HepG2 (cell line): Measurements from ENCODE around the gene JAK1. TPM values are rescaled to one million over a fixed set of nuclear protein-coding genes. Genes with fewer than 3 reads are reported as not detected.

Experiments
- CHD2 ChIP-seq: IDR thresholded peaks from 2 replicates; pipeline ENCODE4 v1.6.1; 2011; ENCODE audit warnings: low read depth, low read length, improper control_type of control experiment
- CREM ChIP-seq, 2 experiments: sonication (generic) in 1 of 2; formaldehyde crosslinking in 1 of 2; IDR thresholded peaks; 2 replicates each; pipeline versions ENCODE4 v1.4.0 to v1.6.1; 2016 to 2020; ENCODE audit warnings: antibody characterized with exemption in 1 of 2, mild to moderate bottlenecking in 1 of 2, missing genetic modification reagents in 1 of 2
- CSRNP2 ChIP-seq: sonication (generic); formaldehyde crosslinking; conservative IDR thresholded peaks from 2 replicates; pipeline ENCODE4 v1.8.0; 2022; ENCODE audit warnings: low read depth, missing genetic modification reagents
- DNMT3B ChIP-seq: conservative IDR thresholded peaks from 2 replicates; pipeline ENCODE4 v1.6.1; 2016; ENCODE audit warnings: missing biosample characterization, control low read depth
- DR1 ChIP-seq: sonication (generic); formaldehyde crosslinking; IDR thresholded peaks from 2 replicates; pipeline ENCODE4 v1.8.0; 2021; ENCODE audit warnings: mild to moderate bottlenecking, missing genetic modification reagents, inconsistent platforms
- ELF1 ChIP-seq: sonication (generic); formaldehyde crosslinking; IDR thresholded peaks from 2 replicates; pipeline ENCODE4 v1.4.0; 2020; ENCODE audit warnings: missing genetic modification reagents
- ELF4 ChIP-seq: sonication (generic); formaldehyde crosslinking; IDR thresholded peaks from 2 replicates; pipeline ENCODE4 v1.5.0; 2020; ENCODE audit warnings: missing genetic modification reagents, mild to moderate bottlenecking, moderate library complexity, borderline replicate concordance
- FOSL1 ChIP-seq: sonication (generic); formaldehyde crosslinking; IDR thresholded peaks from 2 replicates; pipeline ENCODE4 v1.9.0; 2021; ENCODE audit warnings: missing genetic modification reagents, borderline replicate concordance
- KAT2B ChIP-seq: fragments of 150-350 bp; IDR thresholded peaks from 2 replicates; pipeline ENCODE4 v1.6.1; 2014; ENCODE audit warnings: low read depth, low read length, borderline replicate concordance
- KAT7 ChIP-seq: IDR thresholded peaks from 2 replicates; pipeline ENCODE4 v1.6.1; 2018; ENCODE audit warnings: borderline replicate concordance, missing compliant biosample characterization
- KAT8 ChIP-seq: IDR thresholded peaks from 2 replicates; pipeline ENCODE4 v1.6.1; 2016; ENCODE audit warnings: missing genetic modification reagents, missing compliant biosample characterization
- KDM6A ChIP-seq: IDR thresholded peaks from 2 replicates; pipeline ENCODE4 v1.6.1; 2016; ENCODE audit warnings: low read depth
- KLF6 ChIP-seq: IDR thresholded peaks from 2 replicates; pipeline ENCODE4 v1.8.0; 2016; ENCODE audit warnings: missing biosample characterization, missing genetic modification reagents
- NFKB2 ChIP-seq: sonication (generic); formaldehyde crosslinking; IDR thresholded peaks from 2 replicates; pipeline ENCODE4 v1.4.0; 2020; ENCODE audit warnings: missing genetic modification reagents, borderline replicate concordance
- RXRA ChIP-seq: sonication (generic); formaldehyde crosslinking; IDR thresholded peaks from 2 replicates; pipeline ENCODE4 v1.5.1; 2020; ENCODE audit warnings: missing genetic modification reagents
- SOX5 ChIP-seq: IDR thresholded peaks from 2 replicates; pipeline ENCODE4 v1.6.1; 2016; ENCODE audit warnings: borderline replicate concordance
- TGIF2 ChIP-seq: IDR thresholded peaks from 2 replicates; pipeline ENCODE4 v1.6.1; 2016; ENCODE audit warnings: control low read depth, missing compliant biosample characterization
- TRIM22 ChIP-seq: fragments of 450-650 bp; IDR thresholded peaks from 2 replicates; pipeline ENCODE4 v1.6.1; 2017
- TSC22D2 ChIP-seq: sonication (generic); formaldehyde crosslinking; IDR thresholded peaks from 2 replicates; pipeline ENCODE4 v1.5.1; 2020; ENCODE audit warnings: missing genetic modification reagents, mild to moderate bottlenecking, borderline replicate concordance
- U2AF1 ChIP-seq: fragments of 200-400 bp; formaldehyde crosslinking; optimal IDR thresholded peaks from 2 replicates; pipeline ENCODE3; 2017; ENCODE audit warnings: mild to moderate bottlenecking, low read depth, low read length
- ZNF138 ChIP-seq: sonication (generic); formaldehyde crosslinking; IDR thresholded peaks from 2 replicates; pipeline ENCODE4 v1.5.0; 2020; ENCODE audit warnings: mild to moderate bottlenecking, low read depth, missing genetic modification reagents
- ZNF432 ChIP-seq: sonication (generic); formaldehyde crosslinking; IDR thresholded peaks from 2 replicates; pipeline ENCODE4 v1.5.0; 2020; ENCODE audit warnings: missing genetic modification reagents, mild to moderate bottlenecking, borderline replicate concordance
- ZNF546 ChIP-seq: sonication (generic); formaldehyde crosslinking; conservative IDR thresholded peaks from 2 replicates; pipeline ENCODE4 v1.8.1; 2023; ENCODE audit warnings: mild to moderate bottlenecking, missing genetic modification reagents
- ZNF687 ChIP-seq: sonication (generic); formaldehyde crosslinking; IDR thresholded peaks from 2 replicates; pipeline ENCODE4 v1.5.1; 2020; ENCODE audit warnings: mild to moderate bottlenecking, missing genetic modification reagents, moderate library complexity
- polyA plus RNA-seq, 8 experiments: library from polyadenylated mRNA; depleted of rRNA in 3 of 8; stranded (reverse) in 7 of 8; unstranded in 1 of 8; fragments of >200 nt; fragmentation: Illumina TruSeq in 4 of 8; extraction: Trizol in 4 of 8; gene quantifications; 2 replicates each; pipeline versions ENCODE4 v1.2.1 to v1.2.3, GENCODE V29; 2011 to 2016; ENCODE audit warnings: low read depth in 4 of 8, missing spikeins in 1 of 8, mixed read lengths in 1 of 8; ENCODE audit not compliant: insufficient read depth in 1 of 8
- total RNA-seq, 5 experiments: library from RNA; depleted of rRNA; stranded (reverse); fragments of >200 nt; fragmentation: Illumina TruSeq; extraction: Trizol; gene quantifications; 2 replicates each; pipeline ENCODE4 v1.2.3, GENCODE V29; 2016; ENCODE audit warnings: low read depth in 1 of 5

Gene JAK1
- total and polyA plus RNA-seq, 2 of the 13 experiments (the other 11 are each of a cell fraction or from before 2014, with no cell fraction given) = 23.9 to 42.4 TPM

- TF ChIP-seq NFKB2 (no peak), TSC22D2 (CRISPR knock-in tag) (no peak), ZNF432 (CRISPR knock-in tag) (no peak), CREM (IDR thresholded peaks at IDR 0.05) (peak; percentile 73; the same call in 1 of the 2 replicates), CREM (CRISPR knock-in tag; IDR thresholded peaks at IDR 0.05) (no peak), CSRNP2 (CRISPR knock-in tag) (no peak), RXRA (CRISPR knock-in tag) (peak; percentile 51; the same call in 1 of the 2 replicates), KDM6A (CRISPR knock-in tag) (peak; percentile 64), KLF6 (peak; percentile 24; the same call in 1 of the 2 replicates), FOSL1 (CRISPR knock-in tag) (no peak), KAT7 (CRISPR knock-in tag) (no peak), ZNF138 (CRISPR knock-in tag) (no peak), DR1 (CRISPR knock-in tag) (no peak), ZNF687 (CRISPR knock-in tag) (no peak), KAT8 (CRISPR knock-in tag) (peak; percentile 58; the same call in 1 of the 2 replicates), CHD2 (no peak), ZNF546 (CRISPR knock-in tag) (no peak), SOX5 (CRISPR knock-in tag) (peak; percentile 100), ELF4 (no peak), KAT2B (no peak), DNMT3B (CRISPR knock-in tag) (no peak), ELF1 (CRISPR knock-in tag) (no peak), U2AF1 (no peak), TRIM22 (no peak), TGIF2 (CRISPR knock-in tag) (no peak)
Observed at GRCh38 chr1:64986903-64987871, 20.8 kb upstream of the JAK1 start (continued).
